HG03521 (cell line): ENCODE results near the gene PWWP2A.
A peak's percentile ranks its signal among the peaks of the same experiment; 100 is the strongest.
"Not testable (repeated sequence)": the region's sequence is repeated elsewhere in the genome, so short reads cannot be mapped to it uniquely, and the experiment has no call there.

Experiments used
- ATAC-seq: cut with Tn5 transposase; IDR thresholded peaks from one replicate; pipeline ENCODE4 v1.9.1; 2021; ENCODE audit warnings: mild to moderate bottlenecking, moderate library complexity; ENCODE audit not compliant: unreplicated experiment

Gene PWWP2A, protein sequence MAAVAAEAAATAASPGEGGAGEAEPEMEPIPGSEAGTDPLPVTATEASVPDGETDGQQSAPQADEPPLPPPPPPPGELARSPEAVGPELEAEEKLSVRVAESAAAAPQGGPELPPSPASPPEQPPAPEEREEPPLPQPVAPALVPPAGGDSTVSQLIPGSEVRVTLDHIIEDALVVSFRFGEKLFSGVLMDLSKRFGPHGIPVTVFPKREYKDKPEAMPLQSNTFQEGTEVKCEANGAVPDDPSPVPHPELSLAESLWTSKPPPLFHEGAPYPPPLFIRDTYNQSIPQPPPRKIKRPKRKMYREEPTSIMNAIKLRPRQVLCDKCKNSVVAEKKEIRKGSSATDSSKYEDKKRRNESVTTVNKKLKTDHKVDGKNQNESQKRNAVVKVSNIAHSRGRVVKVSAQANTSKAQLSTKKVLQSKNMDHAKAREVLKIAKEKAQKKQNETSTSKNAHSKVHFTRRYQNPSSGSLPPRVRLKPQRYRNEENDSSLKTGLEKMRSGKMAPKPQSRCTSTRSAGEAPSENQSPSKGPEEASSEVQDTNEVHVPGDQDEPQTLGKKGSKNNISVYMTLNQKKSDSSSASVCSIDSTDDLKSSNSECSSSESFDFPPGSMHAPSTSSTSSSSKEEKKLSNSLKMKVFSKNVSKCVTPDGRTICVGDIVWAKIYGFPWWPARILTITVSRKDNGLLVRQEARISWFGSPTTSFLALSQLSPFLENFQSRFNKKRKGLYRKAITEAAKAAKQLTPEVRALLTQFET

DNA sequence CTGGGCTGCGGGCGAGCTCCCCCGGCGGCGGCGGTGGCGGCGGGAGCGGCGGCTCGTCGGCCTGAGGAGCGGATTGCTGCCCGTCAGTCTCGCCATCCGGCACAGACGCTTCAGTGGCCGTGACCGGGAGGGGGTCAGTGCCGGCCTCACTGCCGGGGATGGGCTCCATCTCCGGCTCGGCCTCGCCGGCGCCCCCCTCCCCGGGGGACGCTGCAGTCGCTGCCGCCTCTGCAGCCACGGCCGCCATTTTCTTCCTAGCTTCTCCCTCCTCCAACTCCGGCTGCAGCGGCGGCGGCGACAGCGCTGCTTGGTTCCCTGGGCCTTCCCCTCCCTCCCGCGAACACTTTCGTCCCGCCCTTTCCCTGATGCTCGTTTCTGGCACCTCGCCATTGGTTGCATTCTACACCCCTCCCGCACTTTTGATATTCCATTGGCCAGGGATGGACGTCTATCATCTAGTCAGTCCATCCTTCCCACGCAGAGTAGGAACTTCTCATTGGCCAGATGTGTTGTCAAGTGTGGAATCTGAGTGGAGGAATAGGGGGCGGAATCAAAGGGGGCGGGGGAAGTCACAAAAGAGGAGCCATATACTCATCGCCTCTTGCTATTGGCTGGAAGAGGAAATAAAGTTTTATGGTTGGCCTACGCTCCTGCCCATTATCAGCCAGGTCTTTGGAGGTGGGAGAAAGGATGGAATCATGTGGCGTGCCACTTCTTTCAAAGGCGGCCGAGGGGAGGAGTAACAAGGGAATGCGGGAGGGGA, at the start of gene PWWP2A:
TSS of gene PWWP2A (minus strand) at position 309 of the 763 bp plus-strand sequence. CDS start at position 247, 62 bp downstream.
- peak; percentile 84 for ATAC-seq

DNA sequence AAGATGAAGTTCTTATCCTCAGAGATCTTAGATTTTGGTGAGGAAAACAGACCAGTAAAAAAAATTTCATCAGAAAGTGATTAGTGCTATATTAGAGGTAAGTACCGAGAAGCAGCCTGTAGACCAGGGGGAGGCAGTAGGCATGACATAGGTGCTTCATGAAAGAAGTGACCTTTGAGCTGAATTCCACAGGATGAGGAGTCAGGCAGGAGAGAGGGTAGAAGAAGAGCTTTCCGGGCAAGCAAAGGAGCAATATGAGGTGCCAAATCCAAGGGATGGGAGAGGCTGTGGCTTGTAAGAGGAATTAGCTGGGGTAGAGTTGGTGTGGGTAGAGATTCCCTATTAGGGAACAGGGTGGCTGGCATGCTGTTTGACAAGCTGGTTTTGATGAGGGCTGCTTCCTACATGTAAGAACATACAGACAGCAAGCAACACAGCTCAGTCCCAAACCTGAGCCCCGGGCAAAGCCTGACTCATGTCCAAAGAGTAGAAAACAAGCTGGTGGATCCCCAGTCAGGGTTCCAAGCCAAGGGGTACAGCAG, 48.4 kb upstream of the PWWP2A start:
- no peak for ATAC-seq

DNA sequence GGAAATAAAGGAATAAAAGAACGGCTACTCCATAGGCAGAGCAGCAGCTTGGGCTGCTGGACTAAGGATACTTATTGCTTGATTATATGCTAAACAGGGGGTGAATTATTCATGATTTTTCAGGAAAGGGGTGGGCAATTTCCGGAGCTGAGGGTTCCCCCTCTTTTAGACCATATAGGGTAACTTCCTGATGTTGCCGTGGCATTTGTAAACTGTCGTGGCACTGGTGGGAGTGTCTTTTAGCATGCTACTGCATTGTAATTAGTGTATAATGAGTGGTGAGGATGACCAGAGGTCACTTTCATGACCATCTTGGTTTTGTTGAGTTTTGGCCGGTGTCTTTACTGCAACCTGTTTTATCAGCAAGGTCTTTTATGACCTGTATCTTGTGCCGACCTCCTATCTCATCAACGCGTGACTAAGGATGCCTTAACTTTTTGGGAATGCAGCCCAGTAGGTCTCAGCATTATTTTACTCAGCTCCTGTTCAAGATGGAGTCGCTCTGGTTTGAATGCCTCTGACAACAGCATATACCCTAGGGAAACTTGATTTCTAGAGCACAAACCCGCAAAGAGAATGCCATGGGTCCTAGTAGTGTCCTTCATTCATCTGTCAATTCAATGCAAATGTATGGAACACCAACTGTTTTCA, 47.8 kb upstream of the PWWP2A start:
- no peak for ATAC-seq

DNA sequence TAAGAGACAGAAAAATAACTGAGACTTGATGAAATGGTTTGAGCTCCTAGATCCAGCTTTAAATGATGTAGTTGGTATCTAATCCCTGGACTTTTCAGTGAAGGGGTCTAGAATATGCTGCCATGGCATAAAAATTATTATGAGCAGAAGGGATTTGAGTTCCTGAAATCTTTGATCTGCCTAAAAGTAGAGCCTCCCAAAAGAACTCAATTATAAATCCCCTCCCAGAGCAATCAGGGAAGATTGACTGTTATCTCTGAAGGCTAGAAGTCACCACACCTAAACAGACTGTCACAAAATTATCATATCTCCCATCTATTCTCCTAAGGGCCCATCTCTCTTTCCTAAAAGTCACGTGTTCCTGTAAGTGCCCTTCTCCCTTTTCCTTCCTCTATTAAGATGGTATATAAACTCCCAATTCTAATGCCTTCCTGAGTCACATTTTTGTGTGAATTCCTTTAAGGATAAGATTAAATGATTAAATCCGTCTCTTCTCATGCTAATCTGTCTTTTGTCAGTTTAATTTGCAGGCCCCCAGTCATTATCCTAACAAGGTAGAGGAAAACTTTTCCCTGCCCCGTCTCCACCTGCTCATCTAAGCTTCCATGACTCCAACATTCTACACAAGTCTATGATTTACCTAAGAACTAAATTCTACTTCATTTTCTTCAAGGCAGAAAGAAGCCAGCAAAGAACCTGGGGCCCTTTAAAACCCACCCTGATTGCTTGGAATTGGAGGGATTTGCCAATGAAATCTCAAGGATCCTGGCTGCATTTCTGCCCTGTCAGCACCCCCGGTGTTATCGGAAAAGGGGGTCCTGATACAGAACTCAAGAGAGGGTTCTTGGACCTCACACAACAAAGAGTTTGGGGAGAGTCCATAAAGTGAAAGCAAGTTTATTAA, 47.1 kb upstream of the PWWP2A start:
- no peak for ATAC-seq

DNA sequence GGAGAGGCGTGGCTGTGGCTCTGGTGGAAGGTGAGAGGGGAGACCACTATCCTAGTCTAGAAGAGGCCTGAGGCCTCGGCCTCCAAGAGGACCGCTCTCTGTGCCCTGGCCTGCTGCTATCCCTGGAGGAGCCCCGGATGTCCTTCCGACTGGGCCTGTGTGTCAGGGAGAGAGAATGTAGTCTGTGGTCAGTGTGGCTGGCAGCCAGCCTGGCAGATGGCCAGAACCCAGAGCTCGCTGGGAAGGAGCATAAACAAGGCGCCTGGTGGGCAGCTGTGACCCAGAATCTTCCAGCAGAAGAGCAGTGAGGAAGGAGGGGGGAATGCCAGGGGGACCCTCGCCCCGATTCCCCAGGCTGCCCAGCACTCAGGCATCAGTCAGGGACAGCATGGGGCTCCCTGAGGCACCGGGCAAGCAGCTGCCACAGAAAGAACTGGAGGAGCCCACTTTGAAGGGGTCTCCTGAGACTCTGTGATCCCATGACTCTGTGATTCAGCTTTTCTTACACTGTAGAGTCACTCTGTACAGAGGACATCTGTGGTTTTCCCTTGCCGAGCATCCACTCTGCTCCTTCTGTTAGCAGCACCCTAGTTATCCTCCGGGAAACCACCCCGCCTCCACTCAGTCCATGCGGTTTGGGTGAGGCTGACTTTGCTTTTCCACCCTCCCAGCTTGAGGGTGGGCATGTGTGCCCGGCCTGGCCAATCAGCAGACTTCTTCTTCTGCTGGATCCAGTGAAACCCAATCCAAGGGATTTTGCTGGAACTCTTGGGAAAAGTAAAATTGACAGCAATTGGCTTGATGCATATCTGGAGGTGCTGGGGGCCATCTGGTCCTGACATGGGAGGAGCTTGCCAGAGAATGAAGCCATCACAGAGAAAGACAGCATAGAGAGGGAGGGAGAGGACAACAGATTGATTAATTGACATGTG, 46.2 kb upstream of the PWWP2A start:
- ATAC-seq: no peak

DNA sequence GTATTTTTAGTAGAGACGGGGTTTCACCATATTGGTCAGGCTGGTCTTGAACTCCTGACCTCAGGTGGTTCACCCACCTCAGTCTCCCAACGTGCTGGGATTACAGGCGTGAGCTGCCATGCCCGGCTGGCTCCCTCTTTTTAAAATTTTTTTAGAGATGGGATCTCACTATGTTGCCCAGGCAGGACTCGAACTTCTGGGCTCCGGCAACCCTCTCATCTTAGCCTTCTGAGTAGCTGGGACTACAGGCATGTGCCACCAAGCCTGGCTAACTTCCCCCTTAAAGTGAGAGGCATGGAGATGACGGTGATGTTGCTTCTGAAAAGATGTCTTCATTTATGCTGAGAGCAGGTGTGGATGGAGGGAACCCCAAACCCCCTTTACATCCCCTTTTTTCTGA, 43.7 kb upstream of the PWWP2A start:
- ATAC-seq: no peak

DNA sequence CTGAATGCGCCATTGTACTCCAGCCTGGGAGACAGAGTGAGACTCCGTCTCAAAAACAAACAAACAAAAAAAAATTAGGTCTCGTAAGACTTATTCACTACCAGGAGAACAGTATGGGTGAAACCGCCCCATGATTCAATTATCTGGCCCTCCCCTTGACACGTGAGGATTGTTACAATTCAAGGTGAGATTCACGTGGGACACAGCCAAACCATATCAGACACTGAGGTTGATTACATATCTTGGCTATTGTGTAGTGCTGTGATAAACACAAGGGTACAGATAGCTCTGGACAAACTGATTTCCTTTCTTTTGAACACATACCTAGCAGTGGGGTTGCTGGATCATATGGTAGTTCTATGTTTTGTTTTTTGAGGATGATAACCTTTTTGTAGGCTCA, 42.4 kb upstream of the PWWP2A start:
- ATAC-seq: no peak

DNA sequence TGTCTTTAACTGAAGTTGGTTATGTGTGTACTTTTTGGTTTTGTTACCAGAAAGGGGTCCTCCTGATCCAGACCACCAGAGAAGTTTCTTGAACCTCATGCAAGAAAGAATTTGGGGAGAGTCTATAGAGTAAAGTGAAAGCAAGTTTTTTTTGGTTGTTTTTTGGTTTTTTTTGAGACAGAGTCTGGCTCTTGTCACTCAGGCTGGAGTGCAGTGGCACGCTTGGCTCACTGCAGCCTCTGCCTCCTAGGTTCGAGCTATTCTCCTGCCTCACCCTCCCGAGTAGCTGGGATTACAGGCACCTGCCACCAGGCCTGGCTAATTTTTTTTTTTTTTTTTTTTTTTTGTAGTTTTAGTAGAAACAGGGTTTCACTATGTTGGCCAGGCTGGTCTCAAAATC, 41.6 kb upstream of the PWWP2A start:
- ATAC-seq: not testable (repeated sequence)

DNA sequence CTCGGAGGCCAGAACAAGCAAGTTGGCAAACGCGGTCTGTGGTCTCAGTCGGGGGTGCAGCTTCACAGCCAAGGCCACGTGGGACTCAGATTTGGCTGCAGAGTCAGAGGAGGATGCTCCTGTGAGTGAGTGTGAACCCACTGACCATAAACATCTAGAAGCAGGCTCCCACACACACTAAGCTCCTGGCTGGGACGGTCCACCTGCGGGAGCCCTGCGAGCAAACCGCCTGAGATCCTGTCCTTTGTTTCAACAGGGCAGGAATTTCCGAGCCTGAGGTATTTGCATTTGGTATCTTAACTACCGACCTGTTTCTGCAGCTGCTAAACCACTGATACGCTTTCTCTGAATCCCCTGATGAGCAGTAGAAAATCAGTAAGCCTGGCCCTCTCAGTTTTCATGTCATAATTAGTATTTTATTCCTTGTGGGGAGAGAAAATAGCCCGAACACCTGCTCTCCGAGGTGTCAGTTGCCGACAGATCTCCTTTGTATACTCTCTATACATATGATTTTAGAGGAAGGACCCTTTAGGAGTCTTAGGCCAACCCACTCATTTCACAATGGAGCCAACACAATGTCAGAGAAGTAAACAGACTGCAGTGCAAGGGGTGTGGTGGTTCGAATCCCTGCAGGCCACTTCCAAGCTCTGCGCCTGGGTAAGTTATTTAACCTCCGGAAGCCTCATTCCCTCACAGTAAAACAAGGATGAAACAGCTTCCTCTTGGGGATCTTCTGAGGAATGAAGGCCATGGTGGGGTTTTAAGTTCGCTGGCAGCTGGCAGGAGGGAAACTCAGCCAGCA, 40.9 kb upstream of the PWWP2A start:
- ATAC-seq: no peak

DNA sequence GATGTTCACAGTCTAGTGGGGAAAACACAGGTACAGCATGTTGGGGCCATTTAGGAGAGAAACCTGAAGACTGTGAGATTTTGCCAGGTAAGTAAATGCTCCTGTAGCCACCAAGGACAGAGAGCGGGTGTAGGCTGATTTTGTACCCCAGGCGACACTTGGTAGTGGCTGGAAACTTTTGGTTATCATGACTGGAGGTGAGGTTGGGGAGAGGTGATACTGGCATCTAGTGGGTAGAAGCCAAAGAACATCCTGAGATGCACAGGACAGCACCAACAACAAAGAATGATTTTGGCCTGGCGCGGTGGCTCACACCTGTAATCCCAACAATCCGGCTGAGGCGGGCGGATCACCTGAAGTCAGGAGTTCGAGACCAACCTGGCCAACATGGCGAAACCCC, 38.8 kb upstream of the PWWP2A start:
- ATAC-seq: no peak

DNA sequence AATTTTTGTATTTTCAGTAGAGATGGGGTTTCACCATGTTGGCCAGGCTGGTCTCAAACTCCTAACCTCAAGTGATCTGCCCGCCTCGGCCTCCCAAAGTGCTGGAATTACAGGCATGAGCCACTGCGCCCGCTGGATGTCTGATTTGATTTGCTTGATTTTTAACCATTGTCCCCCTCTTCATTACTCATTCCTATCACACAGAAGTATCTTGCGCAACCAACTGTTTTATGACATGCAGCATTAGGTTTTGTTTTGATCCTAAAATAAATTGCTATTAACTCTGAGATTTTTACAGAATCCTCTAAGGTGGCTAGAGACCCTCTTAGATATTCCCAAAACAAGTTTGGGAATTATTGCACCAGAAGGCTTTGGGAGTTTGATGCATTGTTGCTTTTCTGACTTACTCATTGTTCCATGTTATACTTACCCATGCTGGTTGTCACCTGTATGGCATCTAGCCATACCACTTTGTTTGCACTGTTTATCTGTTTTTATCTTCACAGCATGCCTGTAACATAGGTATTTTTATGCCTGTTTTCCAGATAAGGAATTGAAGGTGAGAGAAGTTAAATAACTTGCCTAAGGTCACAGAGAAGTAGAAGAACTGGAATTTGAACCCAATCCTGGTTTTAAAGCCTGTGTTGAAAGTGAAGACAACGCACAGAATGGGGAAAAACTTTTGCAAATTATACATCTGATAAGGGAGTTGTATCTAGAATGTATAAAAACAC, 35.9 kb upstream of the PWWP2A start:
- ATAC-seq: no peak

DNA sequence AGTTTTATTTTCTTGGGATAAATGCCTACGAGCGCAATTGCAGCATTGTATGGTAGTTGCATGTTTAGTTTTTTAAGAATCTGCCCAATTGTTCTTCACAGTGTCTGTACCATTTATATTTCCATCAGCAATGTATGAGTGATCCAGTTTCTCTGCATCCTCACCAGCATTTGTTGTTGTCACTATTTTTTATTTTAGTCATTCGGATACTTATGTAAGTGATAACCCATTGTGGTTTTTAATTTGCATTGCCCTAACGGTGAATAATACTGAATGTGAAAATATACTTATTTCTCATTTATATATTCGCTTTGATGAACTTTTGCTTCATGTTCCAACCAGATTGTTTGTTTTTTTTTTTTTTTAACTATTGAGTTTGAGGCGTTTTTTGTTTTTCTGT, 33.7 kb upstream of the PWWP2A start:
- ATAC-seq: no peak

DNA sequence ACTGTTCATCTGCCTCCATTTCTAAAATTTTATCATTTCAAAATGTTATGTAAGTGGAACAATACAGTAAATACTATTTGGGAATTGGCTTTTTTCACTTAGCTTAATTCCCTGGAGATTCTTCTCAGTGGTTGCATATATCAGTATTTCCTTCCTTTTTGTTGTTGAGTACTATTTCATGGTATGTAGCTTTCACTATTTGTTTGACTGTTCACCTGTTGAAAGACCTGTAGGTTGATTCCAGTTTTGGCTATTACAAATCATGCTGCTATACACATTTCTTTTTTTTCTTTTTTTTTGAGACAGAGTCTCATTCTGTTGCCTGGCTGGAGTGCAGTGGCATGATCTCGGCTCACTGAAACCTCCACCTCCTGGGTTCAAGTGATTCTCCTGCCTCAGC, 33.0 kb upstream of the PWWP2A start:
- no peak for ATAC-seq

DNA sequence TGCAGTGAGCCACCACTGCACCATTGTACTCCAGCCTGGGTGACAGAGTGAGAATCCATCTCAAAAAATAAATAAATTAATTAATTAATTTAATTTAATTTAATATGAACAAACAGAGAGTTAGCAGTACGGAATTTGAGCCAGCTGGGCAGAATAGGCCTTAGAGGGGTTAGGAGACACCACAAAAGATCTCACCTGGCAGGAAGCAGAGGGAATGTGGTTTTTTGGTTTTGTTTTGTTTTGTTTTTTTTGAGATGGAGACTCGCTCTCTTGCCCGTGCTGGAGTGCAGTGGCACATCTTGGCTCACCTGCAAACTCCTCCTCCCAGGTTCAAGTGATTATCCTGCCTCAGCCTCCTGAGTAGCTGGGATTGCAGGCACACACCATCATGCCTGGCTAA, 31.8 kb upstream of the PWWP2A start:
- ATAC-seq: no peak

DNA sequence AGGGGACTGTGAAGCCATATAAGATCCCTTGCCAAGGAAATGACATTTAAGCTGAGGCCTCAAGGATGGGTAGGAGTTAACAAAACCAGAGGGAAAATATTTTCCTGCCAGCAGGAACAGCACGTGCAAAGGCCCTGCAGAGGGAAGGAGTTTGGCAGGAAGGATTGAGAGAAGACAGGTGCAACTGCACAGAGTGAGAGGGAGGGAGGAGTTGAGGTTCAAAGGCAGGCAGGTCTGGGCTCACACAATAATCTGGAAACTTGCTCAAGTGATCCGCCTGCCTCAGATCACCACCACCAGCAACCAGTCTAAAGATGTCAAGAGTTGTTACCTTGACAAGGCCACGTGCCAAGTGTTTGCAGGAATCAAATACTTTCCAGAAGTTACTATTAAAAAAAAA, 31.1 kb upstream of the PWWP2A start:
- ATAC-seq: no peak

DNA sequence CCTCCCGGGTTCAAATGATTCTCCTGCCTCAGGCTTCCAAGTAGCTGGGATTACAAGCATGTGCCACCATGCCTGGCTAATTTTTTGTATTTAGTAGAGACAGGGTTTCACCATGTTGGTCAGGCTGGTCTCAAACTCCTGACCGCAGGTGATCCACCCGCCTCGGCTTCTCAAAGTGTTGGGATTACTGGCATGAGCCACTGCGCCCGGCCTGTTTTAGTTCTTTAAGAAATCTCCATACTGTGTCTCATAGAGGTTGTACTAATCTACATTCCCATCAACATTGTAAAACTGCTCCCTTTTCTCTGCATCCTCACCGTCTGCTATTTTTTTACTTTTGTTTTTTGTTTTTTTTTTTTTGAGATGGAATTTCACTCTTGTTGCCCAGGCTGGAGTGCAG, 25.2 kb upstream of the PWWP2A start:
- not testable (repeated sequence) for ATAC-seq

DNA sequence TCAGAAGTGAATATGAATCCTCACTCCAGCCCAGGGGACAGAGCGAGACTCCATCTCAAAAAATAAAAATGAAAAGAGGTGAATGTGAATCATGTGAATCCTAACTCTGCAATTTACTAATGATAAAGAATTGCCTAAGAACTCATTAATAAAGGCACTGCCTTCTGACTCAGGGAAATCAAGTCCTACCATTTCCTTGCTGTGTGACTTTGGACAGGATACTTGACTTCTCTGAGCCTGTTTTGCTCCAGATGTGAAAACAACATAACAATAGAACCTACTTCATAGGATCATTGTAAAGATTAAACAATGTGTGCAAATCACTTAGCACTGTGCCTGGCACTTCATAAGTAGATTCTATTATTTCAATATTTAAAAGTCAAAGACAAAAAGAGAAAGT, 15.1 kb upstream of the PWWP2A start:
- ATAC-seq: no peak
